Activated CD4-positive, alpha-beta T cell treated with anti-CD3 and anti-CD28 coated beads for 24 hours (primary cell): Measurements from ENCODE around the gene CHST1.

Experiments used
- DNase-seq, 2 donors: peaks; one replicate each; pipeline ENCODE4 v3.0.0-alpha.2; 2020; ENCODE audit warnings: low read depth in 2 of 2

The CHST1 gene

GRCh38 chr11:45665206-45665932, at the start of gene CHST1:
CHST1 (minus strand) TSS chr11:45665622; CDS start chr11:45650923, 14,699 bp downstream.
- DNase-seq, result peak in 1 of 2 donors; percentile 9

GRCh38 chr11:45713573-45713972, 48.2 kb upstream of the CHST1 start:
- no peak for DNase-seq

DNA sequence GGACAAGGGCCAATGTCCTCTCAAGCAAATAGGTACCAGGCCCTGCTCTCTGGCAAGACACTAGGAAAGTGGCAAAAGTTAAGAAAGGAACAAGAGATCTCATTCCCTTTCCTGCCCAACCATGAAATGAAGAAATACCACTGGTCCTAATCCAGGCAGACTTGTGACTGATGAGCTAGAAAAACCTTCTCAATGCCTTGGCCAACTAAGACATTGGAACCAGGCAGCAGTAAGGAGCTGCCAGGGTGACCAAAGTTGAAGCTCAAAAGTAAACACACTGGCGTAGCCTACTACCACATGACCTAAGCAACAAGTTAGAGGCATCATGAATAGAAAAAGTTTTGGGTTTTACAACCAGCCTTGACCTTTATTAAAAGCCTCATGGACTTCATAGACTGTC, 45.1 kb upstream of the CHST1 start:
- no peak for DNase-seq

DNA sequence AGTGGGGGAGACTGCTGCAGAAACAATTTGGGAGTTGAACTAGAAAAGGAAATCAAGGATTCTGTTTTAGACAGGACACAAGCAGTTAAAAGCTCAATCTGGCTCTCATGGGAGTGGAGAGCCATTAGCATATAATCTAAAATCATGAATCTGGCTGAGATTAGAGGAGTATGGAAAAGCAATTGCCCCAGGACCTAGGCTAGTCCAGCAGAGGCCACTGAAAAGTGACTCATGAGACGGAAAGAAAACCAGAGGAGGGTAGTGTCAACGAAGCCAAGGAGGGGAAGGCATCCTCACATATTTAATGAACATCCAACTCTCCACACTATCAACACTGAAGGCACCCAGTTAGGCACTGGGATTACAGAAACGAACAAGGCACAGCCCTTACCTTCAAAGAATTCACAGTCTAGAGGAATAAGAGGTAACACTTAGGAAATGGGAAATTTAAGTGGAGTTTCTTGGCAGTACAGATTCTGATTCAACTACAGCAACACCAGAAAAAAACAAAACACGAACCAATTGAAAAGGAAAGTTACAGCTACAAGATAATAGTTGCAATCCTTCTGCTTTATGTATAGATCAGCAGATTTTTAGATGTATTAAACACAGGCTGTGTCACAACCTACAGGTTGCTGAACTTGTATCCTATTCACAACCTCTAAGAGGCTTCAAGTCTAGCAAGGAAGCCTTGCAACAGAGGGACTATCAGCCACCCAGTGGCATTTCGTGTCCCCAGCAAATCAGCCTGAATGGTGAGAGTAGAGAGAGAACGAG, 43.7 kb upstream of the CHST1 start:
- DNase-seq, result no peak

GRCh38 chr11:45704635-45705034, 39.2 kb upstream of the CHST1 start:
- DNase-seq, result no peak

DNA sequence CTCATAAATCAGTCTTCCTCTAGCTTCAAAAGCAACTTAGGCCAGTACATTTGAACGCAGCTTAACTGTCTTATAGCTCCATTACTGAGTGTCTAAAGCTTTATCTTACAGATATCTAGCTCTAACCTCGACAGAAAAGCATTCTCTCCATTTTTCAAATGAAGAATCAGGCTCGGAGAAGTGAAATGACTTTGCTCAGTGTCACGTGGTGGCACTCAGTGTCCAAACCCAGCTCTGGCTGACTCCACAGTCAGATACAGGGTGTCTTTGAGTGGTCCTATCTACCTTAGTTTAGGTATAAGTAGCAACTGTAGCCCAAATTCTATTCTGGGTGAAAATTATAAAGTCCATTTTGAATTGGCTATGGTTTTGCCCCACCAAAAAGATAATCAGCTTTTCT, 38.7 kb upstream of the CHST1 start:
- no peak for DNase-seq

DNA sequence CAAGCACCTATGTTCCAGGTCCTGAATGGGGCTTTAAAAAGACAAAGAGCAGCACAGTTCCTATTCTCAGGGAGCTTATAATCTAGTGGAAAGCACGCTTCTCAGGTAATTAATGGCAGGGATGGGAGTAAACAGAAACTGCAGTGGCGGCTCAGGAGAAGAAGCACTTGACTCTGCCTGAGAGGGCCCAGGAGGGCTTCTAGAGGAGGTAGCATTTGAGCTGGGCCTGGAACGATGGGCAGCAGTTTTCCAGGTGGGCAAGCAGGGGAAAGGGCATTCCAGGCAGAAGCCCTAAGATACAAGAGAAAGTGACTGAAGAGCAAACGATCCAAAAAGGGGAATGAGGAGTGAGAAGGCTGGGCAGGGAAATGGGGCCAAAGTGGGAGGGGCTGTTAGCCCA, 37.1 kb upstream of the CHST1 start:
- DNase-seq, result no peak

DNA sequence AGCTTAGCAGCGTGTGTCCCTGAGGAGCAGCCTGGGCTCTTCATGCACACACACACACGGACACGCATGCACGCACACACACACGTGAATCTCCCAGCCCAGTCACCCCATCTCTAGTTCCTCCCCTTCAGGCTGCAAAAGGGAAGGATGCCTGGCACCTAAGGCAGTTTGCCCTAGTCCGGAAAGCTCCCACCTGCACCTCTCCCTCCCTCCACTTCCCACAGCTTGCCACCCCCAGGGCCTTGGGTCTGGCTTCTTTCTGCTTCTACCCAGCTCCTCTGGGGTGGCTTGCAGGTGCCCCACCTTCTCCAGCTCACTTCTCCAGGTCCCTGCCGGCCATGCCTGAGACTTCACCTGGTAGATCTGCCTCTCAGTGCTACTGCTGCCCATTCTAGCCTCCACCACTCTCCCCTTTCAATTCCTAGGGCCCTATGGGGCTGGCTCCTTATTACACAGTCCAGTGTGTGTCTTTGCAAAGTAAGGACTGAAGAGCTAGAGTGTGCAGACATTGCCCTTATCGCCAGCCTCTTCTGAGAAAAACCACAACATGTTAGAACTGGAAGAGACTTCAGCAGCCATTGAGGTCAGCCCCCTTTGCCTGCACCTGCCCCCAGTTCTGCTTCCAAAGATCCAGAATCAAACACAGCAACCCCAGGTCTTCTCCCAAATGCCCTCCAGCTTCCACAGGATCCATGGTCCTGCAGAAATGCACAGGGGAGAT, 33.5 kb upstream of the CHST1 start:
- no peak for DNase-seq

DNA sequence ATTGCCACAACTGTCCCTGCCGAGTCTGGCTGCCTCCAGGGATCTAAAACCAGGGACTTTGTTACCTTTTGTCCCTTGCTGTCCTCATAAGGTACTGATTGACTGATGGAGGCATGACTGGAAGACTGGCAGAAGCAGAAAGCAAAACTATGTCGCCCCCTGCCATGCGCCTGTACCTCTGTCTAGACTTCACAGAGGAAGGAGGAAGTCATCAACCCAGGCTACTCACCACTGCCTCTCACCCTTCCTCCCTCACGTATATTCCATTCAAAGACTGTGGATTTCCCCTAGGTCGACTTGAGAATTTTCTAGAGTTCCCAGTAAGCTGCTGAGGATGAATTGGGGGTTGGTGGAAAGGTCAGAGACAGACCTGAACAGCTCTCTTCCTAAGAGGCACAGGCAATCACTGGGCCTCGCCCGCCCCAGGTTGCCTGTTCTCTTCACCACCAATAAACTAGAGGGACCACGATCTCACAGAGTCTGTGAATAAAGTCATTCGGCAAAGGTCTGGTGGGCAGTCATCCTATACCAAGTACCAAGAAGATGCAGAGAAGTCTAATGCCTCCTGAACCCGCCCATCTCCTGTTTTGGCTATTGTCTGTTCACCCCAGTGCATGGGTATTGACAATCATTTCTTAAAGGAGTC, 27.5 kb upstream of the CHST1 start:
- DNase-seq, result no peak

- no peak for DNase-seq
Observed at GRCh38 chr11:45688472-45689033, 23.1 kb upstream of the CHST1 start.

DNA sequence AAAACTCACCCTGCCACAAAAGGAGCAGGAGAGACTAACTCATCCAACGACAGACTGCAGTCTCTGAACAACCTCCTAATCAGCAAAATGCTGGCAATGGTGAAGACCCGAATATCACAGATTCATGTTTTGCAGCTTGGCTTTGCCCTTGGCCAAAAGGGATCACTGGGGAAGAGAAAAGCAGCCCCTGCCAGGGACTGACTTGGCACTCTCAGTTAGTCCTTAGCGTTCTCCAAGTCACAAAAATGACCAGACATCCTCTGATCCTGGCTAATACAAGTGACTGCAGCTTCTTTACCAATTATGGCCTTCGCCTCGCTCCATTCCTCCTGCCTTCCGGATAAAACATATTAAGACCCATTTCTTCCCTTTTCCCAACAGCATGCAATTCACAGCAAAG, 22.4 kb upstream of the CHST1 start:
- no peak for DNase-seq

GRCh38 chr11:45685964-45686537, 20.6 kb upstream of the CHST1 start:
- DNase-seq, result no peak

DNA sequence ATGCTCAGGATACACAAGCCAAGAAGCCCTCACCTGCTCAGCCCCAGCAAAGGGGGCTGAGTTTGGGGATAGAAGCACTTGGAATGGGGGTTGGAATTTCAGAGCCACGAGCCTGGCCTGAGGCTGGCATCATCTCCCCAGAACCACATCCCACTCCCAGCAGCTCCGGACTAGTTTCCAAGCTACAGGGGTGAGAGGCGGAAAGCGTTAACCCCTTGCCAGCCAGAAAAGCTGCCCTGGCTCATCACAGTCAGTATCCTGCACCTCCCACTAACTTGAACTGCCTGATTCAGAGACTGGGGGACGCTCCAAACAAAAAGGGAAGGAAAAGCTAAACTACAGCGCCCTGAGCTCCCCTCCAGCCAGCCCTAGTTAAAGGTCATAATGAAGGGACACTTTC, 19.0 kb upstream of the CHST1 start:
- DNase-seq, result no peak

DNA sequence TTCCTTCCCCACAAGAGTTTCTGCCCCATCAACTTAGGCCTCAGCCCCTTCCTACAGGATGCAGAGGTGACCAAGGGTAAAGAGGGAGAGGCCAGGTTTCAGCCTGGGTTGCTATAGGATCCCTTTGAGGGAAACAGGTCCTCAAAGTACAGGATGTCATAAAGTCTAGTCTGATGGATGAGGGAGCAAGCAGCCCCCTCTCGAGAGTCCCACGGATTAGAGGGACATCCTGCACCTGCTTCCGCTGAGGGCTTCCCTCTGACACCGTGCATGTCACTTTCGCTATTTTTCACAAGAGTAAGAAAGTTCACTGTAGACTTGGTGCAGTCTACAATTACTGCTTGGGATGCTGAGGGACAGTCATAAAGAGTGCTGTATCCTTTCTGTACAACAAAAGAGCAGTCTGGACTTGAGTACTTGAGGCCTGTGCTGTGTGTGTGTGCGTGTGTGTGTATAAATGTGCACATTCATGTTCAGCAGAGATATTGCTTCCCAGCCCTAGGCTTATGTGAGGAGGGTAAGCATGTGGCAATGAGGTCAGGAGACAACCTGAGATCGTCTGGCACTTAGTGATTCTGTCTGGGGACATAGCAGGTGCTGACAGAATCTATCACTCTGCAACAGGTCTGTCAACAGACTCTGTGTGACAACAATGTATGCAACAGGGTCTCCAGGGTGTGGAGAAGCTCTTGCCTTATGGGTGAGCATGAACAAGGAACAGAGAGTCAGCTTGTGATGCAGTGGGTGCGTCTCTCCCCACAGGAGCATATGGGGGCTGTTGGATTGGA, 18.0 kb upstream of the CHST1 start:
- DNase-seq, result no peak

GRCh38 chr11:45679806-45680205, 14.4 kb upstream of the CHST1 start:
- DNase-seq, result no peak

GRCh38 chr11:45678976-45679375, 13.6 kb upstream of the CHST1 start:
- no peak for DNase-seq

- no peak for DNase-seq
Observed at GRCh38 chr11:45677770-45678512, 12.5 kb upstream of the CHST1 start.

DNA sequence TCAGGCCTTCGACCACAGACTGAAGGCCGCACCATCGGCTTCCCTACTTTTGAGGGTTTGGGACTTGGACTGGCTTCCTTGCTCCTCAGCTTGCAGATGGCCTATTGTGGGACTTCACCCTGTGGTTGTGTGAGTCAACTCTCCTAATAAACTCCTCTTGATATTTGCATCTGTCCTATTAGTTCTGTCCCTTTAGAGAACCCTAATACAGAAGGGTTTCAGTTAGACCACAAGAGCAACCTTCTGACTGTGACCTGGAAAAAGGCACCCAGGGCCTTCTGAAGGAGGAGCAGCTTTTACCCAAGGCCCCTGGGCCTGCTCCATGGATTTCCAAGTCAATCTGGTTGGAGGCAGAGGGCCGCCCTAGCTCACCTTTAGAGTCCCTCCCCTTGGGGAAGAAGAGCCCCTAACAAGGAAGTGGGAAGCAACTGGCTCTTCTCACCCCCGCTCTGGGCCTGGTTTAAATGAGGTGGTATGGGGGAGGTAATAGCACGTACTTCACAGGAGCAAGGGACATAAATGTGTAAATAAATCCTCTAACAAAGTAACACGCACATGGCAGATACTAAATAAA, 11.2 kb upstream of the CHST1 start:
- DNase-seq, result no peak

DNA sequence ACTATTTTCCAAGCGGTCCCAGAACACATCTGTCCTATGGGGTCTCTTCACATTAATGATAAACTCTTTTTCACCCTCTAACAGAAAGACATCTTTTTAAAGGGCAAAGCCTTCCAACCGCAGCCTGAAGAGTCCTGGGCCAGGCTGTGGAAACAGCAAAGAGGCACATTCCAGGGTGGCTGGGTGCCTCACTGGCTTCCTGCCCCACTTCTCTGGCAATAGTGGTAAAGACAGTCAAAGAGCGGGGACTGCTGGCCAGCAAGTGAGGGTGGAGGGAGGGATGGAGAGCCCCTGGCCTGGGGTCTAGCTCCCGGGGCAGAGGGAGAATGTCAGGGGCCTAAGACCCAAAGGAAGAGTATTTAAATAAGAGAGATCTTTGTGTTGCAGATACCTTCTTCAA, 10.2 kb upstream of the CHST1 start:
- DNase-seq, result no peak
